ENCODE results near the gene GPSM1. TPM values are rescaled to one million over a fixed set of nuclear protein-coding genes. Genes with fewer than 3 reads are reported as not detected.
A peak's percentile ranks its signal among the peaks of the same experiment; 100 is the strongest.

Gene GPSM1
- total RNA-seq, 1 donor from 2014 or later = 140 TPM

DNA sequence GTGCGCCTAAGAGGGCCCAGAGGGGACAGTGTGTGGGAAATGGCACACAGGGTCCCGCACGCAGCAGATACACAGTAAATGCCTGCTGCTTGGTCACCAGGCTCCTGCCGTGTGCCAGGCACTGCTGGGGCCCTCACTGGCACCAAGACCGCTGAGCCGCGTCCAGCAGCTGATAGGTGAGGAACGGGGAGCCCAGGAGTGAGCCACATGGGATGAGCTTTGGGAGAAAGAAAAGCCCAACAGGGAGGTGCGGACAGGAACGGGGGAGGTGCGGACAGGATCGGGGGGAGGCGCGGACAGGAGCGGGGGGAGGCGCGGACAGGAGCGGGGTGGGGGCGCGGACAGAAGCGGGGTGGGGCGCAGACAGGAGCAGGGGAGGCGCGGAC is 16.5 kb downstream of the GPSM1 start:
- H3K9me3 Mint-ChIP-seq (ENCODE audit: unreplicated experiment) = peaks cover 2% of the 10 kb centered on the region
- H3K27ac Mint-ChIP-seq (ENCODE audit: unreplicated experiment) = no peak overlapping the region
- no peak for TF ChIP-seq CTCF (IDR thresholded peaks at IDR 0.05; ENCODE audit: partially characterized antibody, unreplicated experiment)
- DNase-seq = no peak
- H3K27me3 Mint-ChIP-seq (ENCODE audit: unreplicated experiment) = peaks cover 17% of the 10 kb centered on the region
- H3K4me1 Mint-ChIP-seq (ENCODE audit: low read depth, unreplicated experiment) = no peaks in the 10 kb centered on the region
- no peak overlapping the region for H3K4me3 Mint-ChIP-seq (ENCODE audit: unreplicated experiment)
- H3K36me3 Mint-ChIP-seq (ENCODE audit: unreplicated experiment) = no peaks in the 10 kb centered on the region

GRCh38 chr9:136344544-136345280 is 17.4 kb downstream of the GPSM1 start:
- Mint-ChIP-seq H3K27ac (ENCODE audit: unreplicated experiment) (peak overlapping the region; percentile 17), H3K27me3 (ENCODE audit: unreplicated experiment) (peaks cover 21% of the 10 kb centered on the region), H3K4me3 (ENCODE audit: unreplicated experiment) (peak overlapping the region; percentile 46), H3K9me3 (ENCODE audit: unreplicated experiment) (peaks cover 2% of the 10 kb centered on the region), H3K36me3 (ENCODE audit: unreplicated experiment) (no peaks in the 10 kb centered on the region), H3K4me1 (ENCODE audit: low read depth, unreplicated experiment) (no peaks in the 10 kb centered on the region)
- no peak for TF ChIP-seq CTCF (IDR thresholded peaks at IDR 0.05; ENCODE audit: partially characterized antibody, unreplicated experiment)
- no peak for DNase-seq

DNA sequence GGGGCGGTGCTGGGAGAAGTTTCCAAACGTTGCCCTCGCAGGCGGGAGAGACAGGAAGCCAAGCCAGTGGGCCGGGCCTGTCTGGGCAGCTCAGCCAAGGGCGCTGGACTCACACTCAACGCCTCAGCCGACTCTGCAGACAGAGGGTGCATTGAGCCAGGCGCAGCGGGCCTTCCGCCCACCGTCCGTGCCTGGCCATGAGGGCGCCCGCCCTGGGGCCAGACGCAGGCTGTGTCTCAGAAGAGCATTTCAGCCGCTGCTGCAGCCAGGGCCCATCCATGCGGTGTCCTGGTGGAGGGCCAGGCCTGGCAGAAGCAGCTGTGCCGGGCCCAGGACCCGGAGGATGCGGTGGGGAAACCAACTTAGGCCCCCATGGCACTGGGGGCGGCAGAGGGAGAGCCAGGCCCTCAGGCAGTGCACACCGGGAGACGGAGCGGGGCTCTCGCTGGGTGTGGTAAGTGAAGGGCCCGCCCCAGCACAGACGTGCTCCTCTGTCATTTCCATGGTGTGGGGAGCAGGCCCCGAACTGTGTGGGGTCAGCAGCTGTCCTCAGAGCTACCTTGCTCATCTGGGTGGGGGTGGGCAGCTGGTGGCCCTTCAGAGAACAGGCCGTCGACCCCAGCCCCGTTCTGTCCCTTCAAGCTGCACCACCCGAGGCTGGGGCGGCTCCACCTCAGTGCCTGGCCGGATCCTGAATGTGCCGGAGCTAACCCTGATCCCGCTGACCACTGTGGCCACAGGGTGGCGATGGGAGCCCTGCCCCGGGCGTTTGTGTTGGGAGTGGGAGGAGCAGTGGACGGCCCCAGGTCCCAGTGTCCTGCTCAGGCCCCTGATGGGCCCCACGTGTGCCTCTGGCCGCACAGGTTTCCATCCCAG is 18.2 kb downstream of the GPSM1 start:
- H3K4me3 Mint-ChIP-seq (ENCODE audit: unreplicated experiment) = no peak overlapping the region
- TF ChIP-seq CTCF (IDR thresholded peaks at IDR 0.05; ENCODE audit: partially characterized antibody, unreplicated experiment) = no peak

DNA sequence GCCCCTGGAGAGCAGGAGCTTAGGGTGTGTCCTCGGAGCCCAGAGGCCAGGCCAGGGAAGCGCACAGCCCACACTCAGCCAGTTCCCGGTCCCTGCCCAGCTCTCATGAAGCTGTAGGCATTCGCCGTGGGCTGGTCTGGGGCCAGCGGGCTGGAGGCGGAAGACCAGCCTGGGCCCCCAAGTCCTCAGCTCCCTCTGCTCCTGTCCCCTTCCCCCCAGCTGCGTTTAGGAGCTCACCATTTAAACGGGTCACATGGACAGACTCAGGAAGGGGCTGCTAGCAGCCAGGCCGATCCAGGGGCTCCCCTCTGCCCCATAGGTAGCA is 18.8 kb downstream of the GPSM1 start:
- H3K27me3 Mint-ChIP-seq (ENCODE audit: unreplicated experiment) = peaks cover 21% of the 10 kb centered on the region
- H3K27ac Mint-ChIP-seq (ENCODE audit: unreplicated experiment) = no peak overlapping the region
- no peak overlapping the region for H3K4me3 Mint-ChIP-seq (ENCODE audit: unreplicated experiment)
- DNase-seq = no peak
- H3K4me1 Mint-ChIP-seq (ENCODE audit: low read depth, unreplicated experiment) = no peaks in the 10 kb centered on the region
- H3K36me3 Mint-ChIP-seq (ENCODE audit: unreplicated experiment) = no peaks in the 10 kb centered on the region
- peaks cover 2% of the 10 kb centered on the region for H3K9me3 Mint-ChIP-seq (ENCODE audit: unreplicated experiment)
- TF ChIP-seq CTCF (IDR thresholded peaks at IDR 0.05; ENCODE audit: partially characterized antibody, unreplicated experiment) = no peak

More for the DNA sequence above, 18.2 kb downstream of the GPSM1 start:
- DNase-seq = peak; percentile 83
- Mint-ChIP-seq H3K4me1 (ENCODE audit: low read depth, unreplicated experiment) (no peaks in the 10 kb centered on the region), H3K36me3 (ENCODE audit: unreplicated experiment) (no peaks in the 10 kb centered on the region), H3K27me3 (ENCODE audit: unreplicated experiment) (peaks cover 21% of the 10 kb centered on the region), H3K9me3 (ENCODE audit: unreplicated experiment) (peaks cover 2% of the 10 kb centered on the region), H3K27ac (ENCODE audit: unreplicated experiment) (peak overlapping the region; percentile 22)
